ENCODE measurements around the gene SCAMP3.

GRCh38 chr1:155219592-155220031 lies 42.5 kb downstream of the SCAMP3 start:
- TF ChIP-seq, protein P1, sequence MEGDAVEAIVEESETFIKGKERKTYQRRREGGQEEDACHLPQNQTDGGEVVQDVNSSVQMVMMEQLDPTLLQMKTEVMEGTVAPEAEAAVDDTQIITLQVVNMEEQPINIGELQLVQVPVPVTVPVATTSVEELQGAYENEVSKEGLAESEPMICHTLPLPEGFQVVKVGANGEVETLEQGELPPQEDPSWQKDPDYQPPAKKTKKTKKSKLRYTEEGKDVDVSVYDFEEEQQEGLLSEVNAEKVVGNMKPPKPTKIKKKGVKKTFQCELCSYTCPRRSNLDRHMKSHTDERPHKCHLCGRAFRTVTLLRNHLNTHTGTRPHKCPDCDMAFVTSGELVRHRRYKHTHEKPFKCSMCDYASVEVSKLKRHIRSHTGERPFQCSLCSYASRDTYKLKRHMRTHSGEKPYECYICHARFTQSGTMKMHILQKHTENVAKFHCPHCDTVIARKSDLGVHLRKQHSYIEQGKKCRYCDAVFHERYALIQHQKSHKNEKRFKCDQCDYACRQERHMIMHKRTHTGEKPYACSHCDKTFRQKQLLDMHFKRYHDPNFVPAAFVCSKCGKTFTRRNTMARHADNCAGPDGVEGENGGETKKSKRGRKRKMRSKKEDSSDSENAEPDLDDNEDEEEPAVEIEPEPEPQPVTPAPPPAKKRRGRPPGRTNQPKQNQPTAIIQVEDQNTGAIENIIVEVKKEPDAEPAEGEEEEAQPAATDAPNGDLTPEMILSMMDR (optimal IDR thresholded peaks at IDR 0.05 in 1 of 3, IDR thresholded peaks at IDR 0.05 in 1 of 3, conservative IDR thresholded peaks at IDR 0.05 in 1 of 3; ENCODE audit: extremely low read depth in 1 of 3, insufficient read depth in 2 of 3, low read length in 3 of 3): no peak
- no peak for TF ChIP-seq EZH2 (IDR thresholded peaks at IDR 0.05; ENCODE audit: low read length)

Data from keratinocyte (primary cell).